Spleen (tissue), 11 donors: ENCODE data around the gene CNOT10. TPM values are rescaled to one million over a fixed set of nuclear protein-coding genes. Genes with fewer than 3 reads are reported as not detected.

ENCODE experiments used
- DNase-seq: peaks from one replicate; pipeline ENCODE4 v3.0.0-alpha.2; 2020
- H3K27ac ChIP-seq, 8 donors: fragments of 200-600 bp; sonication (generic) in 7 of 8; 1 replicate in 4 of 8; 2 replicates in 4 of 8; pipeline versions ENCODE4 v1.5.0 to v1.8.0; 2016 to 2021; ENCODE audit warnings: inconsistent platforms in 4 of 8, mild to moderate bottlenecking in 4 of 8, moderate library complexity in 1 of 8
- H3K27me3 ChIP-seq, 7 donors: fragments of 200-600 bp; sonication (generic) in 6 of 7; replicated peaks in 1 of 7; 1 replicate in 4 of 7; 2 replicates in 3 of 7; pipeline versions ENCODE4 v1.5.0 to v1.8.0; 2016 to 2021; ENCODE audit warnings: inconsistent platforms in 3 of 7, mild to moderate bottlenecking in 1 of 7
- H3K36me3 ChIP-seq, 6 donors: fragments of 200-600 bp; sonication (generic) in 5 of 6; 1 replicate in 4 of 6; 2 replicates in 2 of 6; pipeline versions ENCODE4 v1.5.0 to v1.8.0; 2016 to 2021; ENCODE audit warnings: inconsistent platforms in 2 of 6
- H3K4me1 ChIP-seq, 6 donors: fragments of 200-600 bp; sonication (generic) in 5 of 6; 1 replicate in 3 of 6; 2 replicates in 3 of 6; pipeline versions ENCODE4 v1.5.0 to v1.8.0; 2016 to 2021; ENCODE audit warnings: inconsistent platforms in 3 of 6
- H3K4me3 ChIP-seq, 8 donors: fragments of 200-600 bp; sonication (generic) in 7 of 8; 1 replicate in 4 of 8; 2 replicates in 4 of 8; pipeline versions ENCODE4 v1.5.0 to v1.8.0; 2016 to 2021; ENCODE audit warnings: inconsistent platforms in 4 of 8, mild to moderate bottlenecking in 4 of 8, moderate library complexity in 2 of 8
- H3K9me3 ChIP-seq, 8 donors: fragments of 200-600 bp; sonication (generic) in 7 of 8; 1 replicate in 4 of 8; 2 replicates in 4 of 8; pipeline versions ENCODE4 v1.5.0 to v1.8.0; 2016 to 2021; ENCODE audit warnings: inconsistent platforms in 4 of 8
- POLR2A ChIP-seq, 3 donors: fragments of 450-650 bp; IDR thresholded peaks; one replicate each; pipeline ENCODE4 v1.5.1; 2017; ENCODE audit warnings: antibody characterized with exemption in 3 of 3, mild to moderate bottlenecking in 1 of 3
- POLR2AphosphoS5 ChIP-seq, 3 donors: sonication (generic); formaldehyde crosslinking; IDR thresholded peaks; one replicate each; pipeline ENCODE4 v1.5.1; 2017; ENCODE audit warnings: antibody characterized with exemption in 3 of 3
- WGBS, 5 donors: extraction: QIAGEN DNeasy Blood & Tissue Kit in 3 of 5; methylation state at CpG; one replicate each; pipeline versions ENCODE4 v1.1.5 to v1.1.7; 2013 to 2018; 5-methylcytosine and 5-hydroxymethylcytosine counted together
- intact Hi-C: fragments of 100-400 bp; cut with DNase I; formaldehyde crosslinking; loops from one replicate; pipeline ENCODE4 v1.15.0; 2023; ENCODE audit warnings: low total_unique reads
- polyA plus RNA-seq, 3 donors: library from polyadenylated mRNA; stranded (reverse); fragments of 200-250 nt; gene quantifications; one replicate each; pipeline ENCODE4 v1.2.1, GENCODE V29; 2013
- total RNA-seq, 7 donors: library from RNA; depleted of rRNA in 3 of 7; stranded (reverse); fragments of >200 nt in 3 of 7; fragmentation: NEBNext Ultra II Directional in 4 of 7; extraction: Animal tissue kit (Norgen Biotek cat#: 25700) in 4 of 7; gene quantifications; one replicate each; pipeline versions ENCODE4 v1.1.0 to v1.2.1, GENCODE V29; 2016 to 2021
- TF ChIP-seq, protein P1 (sequence below), 11 experiments: fragments of 200-600 bp in 7 of 11; fragments of 450-650 bp in 4 of 11; sonication (generic) in 4 of 11; IDR thresholded peaks in 8 of 11; conservative IDR thresholded peaks in 3 of 11; 1 replicate in 7 of 11; 2 replicates in 4 of 11; pipeline versions ENCODE4 v1.4.0 to v1.8.0; 2016 to 2021; ENCODE audit warnings: antibody characterized with exemption in 11 of 11, inconsistent platforms in 4 of 11, mild to moderate bottlenecking in 1 of 11
- donor health status: healthy with polysubstance abuse.
- donor health status: DM: no; HTN: no; CAD: no; lungs with moderate emphysema.
- donor health status: DM: no; HTN: no; CAD: no.
- donor health status: Bipolar disorder and iron deficiency.
- donor health status: healthy.
- donor health status: DM: no; HTN: no; CAD: no.
- donor health status: DM: yes; HTN: yes; CAD: no.

The CNOT10 gene
- total and polyA plus RNA-seq, 10 donors, result 19.2 to 48.3 (median 34.2) TPM

GRCh38 chr3:32707026-32707370, 22.0 kb downstream of the CNOT10 start:
- Histone ChIP-seq H3K9me3 (no peaks in the 10 kb centered on the region), H3K36me3 (peaks cover 0 to 51% (median 22%) of the 10 kb centered on the region in 6 donors), H3K27ac (no peak overlapping the region), H3K4me1 (peaks cover 0 to 35% (median 9%) of the 10 kb centered on the region in 6 donors), H3K4me3 (no peak overlapping the region), H3K27me3 (no peaks in the 10 kb centered on the region)
- TF ChIP-seq, protein P1, sequence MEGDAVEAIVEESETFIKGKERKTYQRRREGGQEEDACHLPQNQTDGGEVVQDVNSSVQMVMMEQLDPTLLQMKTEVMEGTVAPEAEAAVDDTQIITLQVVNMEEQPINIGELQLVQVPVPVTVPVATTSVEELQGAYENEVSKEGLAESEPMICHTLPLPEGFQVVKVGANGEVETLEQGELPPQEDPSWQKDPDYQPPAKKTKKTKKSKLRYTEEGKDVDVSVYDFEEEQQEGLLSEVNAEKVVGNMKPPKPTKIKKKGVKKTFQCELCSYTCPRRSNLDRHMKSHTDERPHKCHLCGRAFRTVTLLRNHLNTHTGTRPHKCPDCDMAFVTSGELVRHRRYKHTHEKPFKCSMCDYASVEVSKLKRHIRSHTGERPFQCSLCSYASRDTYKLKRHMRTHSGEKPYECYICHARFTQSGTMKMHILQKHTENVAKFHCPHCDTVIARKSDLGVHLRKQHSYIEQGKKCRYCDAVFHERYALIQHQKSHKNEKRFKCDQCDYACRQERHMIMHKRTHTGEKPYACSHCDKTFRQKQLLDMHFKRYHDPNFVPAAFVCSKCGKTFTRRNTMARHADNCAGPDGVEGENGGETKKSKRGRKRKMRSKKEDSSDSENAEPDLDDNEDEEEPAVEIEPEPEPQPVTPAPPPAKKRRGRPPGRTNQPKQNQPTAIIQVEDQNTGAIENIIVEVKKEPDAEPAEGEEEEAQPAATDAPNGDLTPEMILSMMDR (IDR thresholded peaks at IDR 0.05 in 8 of 11, conservative IDR thresholded peaks at IDR 0.05 in 3 of 11), result no peak
- no peak for TF ChIP-seq POLR2A (IDR thresholded peaks at IDR 0.05)
- no peak for TF ChIP-seq POLR2AphosphoS5 (IDR thresholded peaks at IDR 0.05)
- intact Hi-C loops, result no loop called here
- no peak for DNase-seq

DNA sequence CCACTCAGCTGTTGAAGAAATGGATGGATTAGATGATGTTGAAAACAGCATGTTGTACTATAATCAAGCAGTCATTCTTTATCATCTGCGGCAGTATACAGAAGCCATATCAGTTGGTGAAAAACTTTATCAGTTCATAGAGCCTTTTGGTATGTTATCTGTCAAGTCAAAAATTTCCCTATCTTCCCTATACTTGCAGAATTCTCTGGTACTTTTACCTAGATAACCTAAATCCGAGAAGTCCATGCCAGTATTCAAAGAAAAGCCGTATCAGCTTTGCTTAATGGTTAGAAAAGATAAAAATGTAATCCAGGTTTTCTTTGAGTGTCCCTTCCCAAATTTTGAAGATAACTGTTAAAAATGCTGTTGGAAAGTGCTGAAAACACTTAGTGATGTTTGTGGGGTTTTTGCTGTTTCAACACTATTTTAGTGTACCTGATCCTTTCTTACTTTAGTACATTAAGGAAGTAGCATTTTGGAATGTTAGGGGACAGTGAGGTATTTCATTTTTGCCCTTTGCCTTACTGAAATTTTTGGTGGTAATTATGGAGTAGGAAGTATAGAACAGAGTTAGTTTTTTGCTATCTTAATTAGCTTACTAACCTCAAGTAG, 23.8 kb downstream of the CNOT10 start:
- WGBS, 5 donors, result 90 to 97% (median 97%) methylated on average over 3 of the region's 3 CpGs
- DNase-seq, result no peak
- intact Hi-C loops, result no loop called here
- Histone ChIP-seq H3K27ac (no peak overlapping the region), H3K27me3 (no peaks in the 10 kb centered on the region), H3K36me3 (peaks cover 0 to 69% (median 33%) of the 10 kb centered on the region in 6 donors), H3K4me3 (no peak overlapping the region), H3K9me3 (no peaks in the 10 kb centered on the region), H3K4me1 (peaks cover 0 to 28% (median 4%) of the 10 kb centered on the region in 6 donors)
- TF ChIP-seq, protein P1 (IDR thresholded peaks at IDR 0.05 in 8 of 11, conservative IDR thresholded peaks at IDR 0.05 in 3 of 11), result no peak
- no peak for TF ChIP-seq POLR2AphosphoS5 (IDR thresholded peaks at IDR 0.05)
- no peak for TF ChIP-seq POLR2A (IDR thresholded peaks at IDR 0.05)

DNA sequence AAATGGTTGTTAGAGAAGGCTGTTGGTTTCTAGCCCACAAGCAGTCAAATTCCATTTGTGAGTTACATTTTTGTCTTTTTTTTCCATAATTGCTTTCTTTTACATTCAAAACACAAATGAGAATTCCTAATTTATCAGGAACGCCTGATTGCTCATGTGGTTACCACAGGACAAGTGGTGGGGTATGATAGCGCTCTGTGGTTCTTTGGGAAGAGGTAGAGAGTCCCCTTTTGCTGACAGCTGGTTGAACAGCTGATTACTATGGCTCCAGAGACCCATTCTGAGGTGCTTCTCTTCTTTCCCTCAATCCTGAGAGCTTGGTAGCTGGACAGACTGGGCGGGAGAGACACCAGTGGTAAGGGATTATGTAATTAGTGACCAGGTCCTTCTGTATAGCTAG, 24.4 kb downstream of the CNOT10 start:
- peaks cover 0 to 23% (median 3%) of the 10 kb centered on the region in 6 donors for H3K4me1 ChIP-seq
- intact Hi-C loops, result no loop called here
- no peaks in the 10 kb centered on the region for H3K9me3 ChIP-seq
- TF ChIP-seq, protein P1 (IDR thresholded peaks at IDR 0.05 in 8 of 11, conservative IDR thresholded peaks at IDR 0.05 in 3 of 11), result no peak
- TF ChIP-seq POLR2AphosphoS5 (IDR thresholded peaks at IDR 0.05) (no peak), POLR2A (IDR thresholded peaks at IDR 0.05) (no peak)
- 90 to 95% (median 92%) methylated on average over 3 of the region's 3 CpGs for WGBS, 5 donors
- H3K27me3 ChIP-seq, result no peaks in the 10 kb centered on the region
- H3K4me3 ChIP-seq, result no peak overlapping the region
- DNase-seq, result no peak
- no peak overlapping the region for H3K27ac ChIP-seq
- peaks cover 0 to 75% (median 37%) of the 10 kb centered on the region in 6 donors for H3K36me3 ChIP-seq

DNA sequence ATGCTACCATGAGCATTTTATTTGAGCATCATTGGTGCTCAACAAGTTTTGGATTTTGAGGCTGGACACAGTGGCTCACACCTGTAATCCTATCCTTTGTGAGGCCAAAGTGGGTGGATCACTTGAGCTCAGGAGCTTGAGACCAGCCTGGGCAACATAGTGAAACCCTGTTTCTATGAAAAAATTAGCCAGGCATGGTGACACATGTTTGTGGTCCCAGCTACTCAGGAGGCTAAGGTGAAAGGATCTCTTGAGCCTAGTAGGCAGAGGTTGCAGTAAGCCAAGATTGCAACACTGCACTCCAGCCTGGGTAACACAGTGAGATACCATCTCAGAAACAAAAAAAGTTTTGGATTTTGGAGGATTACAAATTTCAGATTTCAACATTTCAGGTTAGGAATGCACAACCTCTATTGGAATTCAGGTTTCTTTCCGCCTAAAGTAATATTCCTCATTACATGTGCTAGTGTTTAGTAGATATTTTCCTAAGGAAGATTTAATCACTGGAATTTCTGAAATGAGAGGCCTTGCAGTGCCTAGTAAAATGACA, 27.6 kb downstream of the CNOT10 start:
- Histone ChIP-seq H3K27ac (no peak overlapping the region), H3K36me3 (peaks cover 0 to 100% (median 58%) of the 10 kb centered on the region in 6 donors), H3K4me3 (no peak overlapping the region), H3K9me3 (no peaks in the 10 kb centered on the region), H3K4me1 (no peaks in the 10 kb centered on the region), H3K27me3 (no peaks in the 10 kb centered on the region)
- no peak for DNase-seq
- WGBS, 5 donors, result 96 to 100% (median 98%) methylated on average over 1 of the region's 1 CpG
- TF ChIP-seq, protein P1 (IDR thresholded peaks at IDR 0.05 in 8 of 11, conservative IDR thresholded peaks at IDR 0.05 in 3 of 11), result no peak
- TF ChIP-seq POLR2A (IDR thresholded peaks at IDR 0.05) (no peak), POLR2AphosphoS5 (IDR thresholded peaks at IDR 0.05) (no peak)
- intact Hi-C loops, result no loop called here
